GM12878 (cell line): ENCODE measurements around the gene SP3. TPM values are rescaled to one million over a fixed set of nuclear protein-coding genes. Genes with fewer than 3 reads are reported as not detected.

ENCODE experiments used
- CBFB ChIP-seq: IDR thresholded peaks from 2 replicates; pipeline ENCODE4 v1.6.1; 2016; ENCODE audit warnings: antibody characterized with exemption, low read depth
- CEBPZ ChIP-seq: fragments of 150-350 bp; IDR thresholded peaks from 2 replicates; pipeline ENCODE4 v1.6.1; 2016; ENCODE audit warnings: low read depth, low read length
- JUND ChIP-seq: IDR thresholded peaks from 2 replicates; pipeline ENCODE4 v1.6.1; 2012; ENCODE audit warnings: low read depth, mild to moderate bottlenecking, low read length, improper control_type of control experiment, moderate library complexity
- POLR2AphosphoS2 ChIP-seq: IDR thresholded peaks from 2 replicates; pipeline ENCODE4 v1.6.1; 2011; ENCODE audit warnings: low read depth, mild to moderate bottlenecking, low read length, improper control_type of control experiment, moderate library complexity
- SP1 ChIP-seq: IDR thresholded peaks from one replicate; pipeline ENCODE4 v1.6.1; 2011; ENCODE audit warnings: low read depth, low read length
- ZZZ3 ChIP-seq: IDR thresholded peaks from 2 replicates; pipeline ENCODE4 v1.6.1; 2011; ENCODE audit warnings: low read depth; ENCODE audit not compliant: control insufficient read depth, insufficient read length
- polyA plus RNA-seq, 11 experiments: library from polyadenylated mRNA; depleted of rRNA in 4 of 11; unstranded in 6 of 11; stranded (reverse) in 5 of 11; fragments of >200 nt; fragmentation: Nextera tagmentation in 4 of 11; fragmentation: Illumina TruSeq in 1 of 11; extraction: Ambion mirVana in 4 of 11; extraction: Trizol in 1 of 11; gene quantifications; 1 replicate in 1 of 11; 2 replicates in 10 of 11; pipeline versions ENCODE4 v1.2.1 to v1.2.3, GENCODE V29; 2011 to 2016; ENCODE audit warnings: inconsistent platforms in 2 of 11, missing spikeins in 2 of 11, low read depth in 1 of 11
- total RNA-seq, 4 experiments: library from RNA; depleted of rRNA in 3 of 4; stranded (reverse); fragments of >200 nt in 3 of 4; fragmentation: Illumina TruSeq in 1 of 4; extraction: Trizol in 1 of 4; gene quantifications; 2 replicates each; pipeline versions ENCODE4 v1.2.1 to v1.2.3, GENCODE V29; 2013 to 2021
- TF ChIP-seq, protein P1 (sequence below): fragments of 450-650 bp; IDR thresholded peaks from 2 replicates; pipeline ENCODE4 v1.6.1; 2017; ENCODE audit warnings: mild to moderate bottlenecking, low read depth, inconsistent platforms; ENCODE audit not compliant: poor library complexity, severe bottlenecking
- TF ChIP-seq, protein P2 (sequence below): fragments of 450-650 bp; IDR thresholded peaks from 2 replicates; pipeline ENCODE4 v1.6.1; 2016; ENCODE audit warnings: mild to moderate bottlenecking

The SP3 gene
- total and polyA plus RNA-seq, 10 of the 15 experiments (the other 5 are each of a cell fraction or from before 2014, with no cell fraction given) = 9.9 to 87.6 (median 52.4) TPM

- TF ChIP-seq CEBPZ (no peak), JUND (no peak), ZZZ3 (no peak), CBFB (no peak), POLR2AphosphoS2 (no peak), SP1 (no peak)
- TF ChIP-seq, protein P1, sequence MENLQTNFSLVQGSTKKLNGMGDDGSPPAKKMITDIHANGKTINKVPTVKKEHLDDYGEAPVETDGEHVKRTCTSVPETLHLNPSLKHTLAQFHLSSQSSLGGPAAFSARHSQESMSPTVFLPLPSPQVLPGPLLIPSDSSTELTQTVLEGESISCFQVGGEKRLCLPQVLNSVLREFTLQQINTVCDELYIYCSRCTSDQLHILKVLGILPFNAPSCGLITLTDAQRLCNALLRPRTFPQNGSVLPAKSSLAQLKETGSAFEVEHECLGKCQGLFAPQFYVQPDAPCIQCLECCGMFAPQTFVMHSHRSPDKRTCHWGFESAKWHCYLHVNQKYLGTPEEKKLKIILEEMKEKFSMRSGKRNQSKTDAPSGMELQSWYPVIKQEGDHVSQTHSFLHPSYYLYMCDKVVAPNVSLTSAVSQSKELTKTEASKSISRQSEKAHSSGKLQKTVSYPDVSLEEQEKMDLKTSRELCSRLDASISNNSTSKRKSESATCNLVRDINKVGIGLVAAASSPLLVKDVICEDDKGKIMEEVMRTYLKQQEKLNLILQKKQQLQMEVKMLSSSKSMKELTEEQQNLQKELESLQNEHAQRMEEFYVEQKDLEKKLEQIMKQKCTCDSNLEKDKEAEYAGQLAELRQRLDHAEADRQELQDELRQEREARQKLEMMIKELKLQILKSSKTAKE = no peak
- TF ChIP-seq, protein P2, sequence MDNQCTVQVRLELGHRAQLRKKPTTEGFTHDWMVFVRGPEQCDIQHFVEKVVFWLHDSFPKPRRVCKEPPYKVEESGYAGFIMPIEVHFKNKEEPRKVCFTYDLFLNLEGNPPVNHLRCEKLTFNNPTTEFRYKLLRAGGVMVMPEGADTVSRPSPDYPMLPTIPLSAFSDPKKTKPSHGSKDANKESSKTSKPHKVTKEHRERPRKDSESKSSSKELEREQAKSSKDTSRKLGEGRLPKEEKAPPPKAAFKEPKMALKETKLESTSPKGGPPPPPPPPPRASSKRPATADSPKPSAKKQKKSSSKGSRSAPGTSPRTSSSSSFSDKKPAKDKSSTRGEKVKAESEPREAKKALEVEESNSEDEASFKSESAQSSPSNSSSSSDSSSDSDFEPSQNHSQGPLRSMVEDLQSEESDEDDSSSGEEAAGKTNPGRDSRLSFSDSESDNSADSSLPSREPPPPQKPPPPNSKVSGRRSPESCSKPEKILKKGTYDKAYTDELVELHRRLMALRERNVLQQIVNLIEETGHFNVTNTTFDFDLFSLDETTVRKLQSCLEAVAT = no peak
Measured at GRCh38 chr2:173972165-173972564, 7.0 kb upstream of the SP3 start (continued).
